GM12872 (cell line): ENCODE measurements around the gene PKD1L1.

ENCODE experiments used
- CTCF ChIP-seq: IDR thresholded peaks from 3 replicates; pipeline ENCODE4 v1.5.1; 2011; ENCODE audit warnings: low read depth, mild to moderate bottlenecking, low read length, moderate library complexity; ENCODE audit not compliant: insufficient read depth

PKD1L1 gene

GRCh38 chr7:47952224-47952623 is 4.0 kb upstream of the PKD1L1 start:
- no peak for TF ChIP-seq CTCF

DNA sequence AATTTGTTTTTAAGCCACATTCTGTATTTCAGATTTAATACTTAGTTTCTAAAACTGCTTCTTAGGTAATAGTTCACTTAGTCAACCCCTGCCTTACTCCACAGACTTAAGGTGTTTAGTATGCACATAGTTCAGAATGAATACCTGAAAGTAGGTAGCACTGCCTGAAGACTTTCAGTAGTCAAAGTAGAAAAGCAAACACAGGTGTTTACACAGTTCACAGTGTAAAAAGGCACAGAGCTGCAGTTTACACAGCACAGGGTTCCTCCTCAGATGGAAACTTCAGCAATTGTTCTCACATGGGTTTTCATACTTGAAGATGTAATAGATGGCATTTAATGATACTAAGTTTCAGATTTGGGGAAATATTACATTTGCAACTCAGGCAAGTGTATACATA is 3.1 kb upstream of the PKD1L1 start:
- no peak for TF ChIP-seq CTCF

DNA sequence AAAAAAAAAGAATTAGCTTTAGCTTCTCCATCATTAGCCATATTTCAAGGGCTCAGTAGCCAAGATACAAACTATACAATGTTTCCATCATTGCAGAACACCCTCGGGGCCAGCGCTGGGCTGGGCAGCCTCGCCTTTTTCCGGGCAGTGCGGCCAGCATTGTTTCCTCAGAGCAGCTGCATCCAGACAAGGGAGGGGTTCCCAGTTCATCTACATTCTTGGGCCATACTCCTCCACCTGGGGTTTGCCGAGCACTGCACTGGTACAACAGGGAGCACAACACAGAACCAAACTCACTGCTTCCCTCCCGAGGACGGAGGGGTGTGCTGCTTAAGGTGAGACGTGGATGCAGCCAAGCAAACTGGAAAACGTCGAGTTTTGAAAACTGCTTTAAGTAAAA is 2.4 kb upstream of the PKD1L1 start:
- TF ChIP-seq CTCF = no peak

DNA sequence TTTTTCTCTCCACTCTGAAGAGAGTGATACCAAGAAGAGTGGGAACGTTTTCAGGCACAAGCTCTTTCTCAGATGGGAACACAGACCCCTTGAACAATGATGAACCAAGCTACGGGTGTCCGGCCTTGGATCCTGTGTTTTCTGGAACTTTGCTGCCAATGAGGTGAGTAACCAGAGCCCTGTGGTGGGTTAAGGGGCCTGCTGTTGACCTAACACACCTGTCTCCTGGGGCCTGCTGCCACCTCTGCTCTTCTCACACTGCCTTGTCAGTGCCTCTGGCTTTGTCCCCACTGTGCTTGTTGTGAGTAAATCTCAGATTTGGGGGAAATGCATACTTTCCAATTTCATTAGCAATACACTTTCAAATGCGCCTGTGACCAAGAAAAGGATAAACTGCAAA is 1.4 kb upstream of the PKD1L1 start:
- TF ChIP-seq CTCF = no peak

DNA sequence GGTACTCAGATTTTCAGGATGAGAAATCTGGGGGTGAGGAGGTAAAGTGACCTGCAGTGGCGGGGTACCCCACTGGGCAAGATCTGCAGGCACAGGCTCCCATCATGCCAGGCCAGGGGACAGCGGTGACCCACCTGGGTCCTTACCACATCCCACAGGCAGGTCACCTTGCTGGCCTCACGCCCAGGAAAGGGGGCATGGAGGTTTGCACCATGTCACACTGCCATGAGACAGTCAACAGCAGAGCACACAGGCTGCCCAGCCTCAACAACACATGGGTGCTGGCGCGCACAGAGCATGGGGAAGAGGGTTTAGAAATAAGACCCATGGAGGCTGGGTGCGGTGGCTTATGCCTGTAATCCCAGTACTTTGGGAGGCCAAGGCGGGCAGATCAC is 914 bp downstream of the PKD1L1 start:
- no peak for TF ChIP-seq CTCF

GRCh38 chr7:47946581-47947354 is 1.5 kb downstream of the PKD1L1 start:
- TF ChIP-seq CTCF = no peak

DNA sequence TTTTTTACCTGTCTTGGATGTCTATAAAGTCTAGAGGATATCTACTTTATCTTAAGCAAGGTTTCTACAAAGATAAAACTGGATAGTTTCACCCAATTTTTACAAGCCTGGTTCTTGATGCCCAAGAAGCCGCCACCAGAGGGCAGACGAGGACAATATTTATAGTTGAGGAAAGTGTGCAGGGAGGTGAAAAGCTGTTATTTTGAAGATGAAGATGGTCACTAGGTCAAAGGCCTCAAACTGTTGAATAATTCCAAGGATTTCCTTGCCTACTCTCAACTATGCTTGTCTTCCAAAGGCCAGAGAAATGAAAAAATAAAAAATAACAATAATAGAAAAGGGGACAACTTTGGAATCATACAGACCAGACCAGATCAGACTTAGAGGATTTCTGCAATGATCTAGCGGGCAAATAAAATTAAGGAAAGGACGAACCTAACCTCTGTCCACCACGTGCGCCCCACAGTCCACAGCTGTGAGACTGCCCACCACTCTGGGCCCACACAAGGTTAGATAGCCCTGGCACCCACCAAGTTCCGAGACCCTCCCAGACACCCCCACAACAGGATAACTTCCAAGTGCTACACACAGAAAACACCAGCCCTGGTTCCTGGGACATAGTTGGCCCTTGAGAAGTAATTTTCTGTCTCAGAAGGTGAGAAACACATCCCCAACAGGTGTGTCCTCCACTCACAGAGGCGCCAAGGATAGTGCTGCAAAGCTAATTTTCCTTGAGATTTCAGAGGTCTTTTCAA is 2.8 kb downstream of the PKD1L1 start:
- peak; percentile 60 for TF ChIP-seq CTCF
